SKM-1 treated with dmso at 0.1 percent for 144 hours (cell line): Measurements from ENCODE around the gene USP4.
"Not testable (repeated sequence)": the region's sequence is repeated elsewhere in the genome, so short reads cannot be mapped to it uniquely, and the experiment has no call there.

Experiments
- DNase-seq: peaks from one replicate; lab custom pipeline; 2025; ENCODE audit not compliant: unreplicated experiment; lab: John Stamatoyannopoulos, UW

USP4 gene

GRCh38 chr3:49339941-49340800 is at the start of gene USP4:
TSS of gene USP4 (minus strand) at chr3:49340053. CDS start at chr3:49340024, 29 bp downstream.
- DNase-seq: peak; percentile 90

- DNase-seq: no peak
These were observed 49.4 kb upstream of the USP4 start for GRCh38 chr3:49389297-49389696.

- no peak for DNase-seq
These were observed 48.5 kb upstream of the USP4 start for GRCh38 chr3:49388289-49388820.

GRCh38 chr3:49387721-49388120 is 47.9 kb upstream of the USP4 start:
- DNase-seq: no peak

- peak; percentile 81 for DNase-seq
These were observed 46.4 kb upstream of the USP4 start for GRCh38 chr3:49386056-49386756.

GRCh38 chr3:49385617-49386016 is 45.8 kb upstream of the USP4 start:
- DNase-seq: no peak

- DNase-seq: no peak
These were observed 43.5 kb upstream of the USP4 start for GRCh38 chr3:49383387-49383786.

- no peak for DNase-seq
These were observed 38.5 kb upstream of the USP4 start for GRCh38 chr3:49378249-49378895.

- peak; percentile 41 for DNase-seq
These were observed 37.6 kb upstream of the USP4 start for GRCh38 chr3:49377483-49377882.

- no peak for DNase-seq
These were observed 32.1 kb upstream of the USP4 start for GRCh38 chr3:49371946-49372345.

GRCh38 chr3:49370585-49371290 is 30.9 kb upstream of the USP4 start:
- DNase-seq: no peak

GRCh38 chr3:49362561-49362960 is 22.7 kb upstream of the USP4 start:
- DNase-seq: no peak

- no peak for DNase-seq
These were observed 19.8 kb upstream of the USP4 start for GRCh38 chr3:49359623-49360022.

GRCh38 chr3:49358884-49359225 is 19.0 kb upstream of the USP4 start:
- no peak for DNase-seq

GRCh38 chr3:49358217-49358883 is 18.5 kb upstream of the USP4 start, which contains the start of gene GPX1:
TSS of gene GPX1 (minus strand) at chr3:49358353. CDS start at chr3:49358278, 75 bp downstream.
- peak; percentile 92 for DNase-seq

GRCh38 chr3:49357443-49358216 is 17.8 kb upstream of the USP4 start:
- not testable (repeated sequence) for DNase-seq

- DNase-seq: not testable (repeated sequence)
These were observed 17.2 kb upstream of the USP4 start for GRCh38 chr3:49357095-49357442.

GRCh38 chr3:49352890-49353421 is 13.1 kb upstream of the USP4 start:
- no peak for DNase-seq

- no peak for DNase-seq
These were observed 12.4 kb upstream of the USP4 start for GRCh38 chr3:49352281-49352680.
